CD4-positive, alpha-beta T cell treated with Interleukin-17A for 4 hours (primary cell): ENCODE results near the gene SPG21.

Source experiments
- DNase-seq: peaks from one replicate; pipeline ENCODE4 v3.0.0-alpha.2; 2020; ENCODE audit warnings: mixed read lengths

Gene SPG21

DNA sequence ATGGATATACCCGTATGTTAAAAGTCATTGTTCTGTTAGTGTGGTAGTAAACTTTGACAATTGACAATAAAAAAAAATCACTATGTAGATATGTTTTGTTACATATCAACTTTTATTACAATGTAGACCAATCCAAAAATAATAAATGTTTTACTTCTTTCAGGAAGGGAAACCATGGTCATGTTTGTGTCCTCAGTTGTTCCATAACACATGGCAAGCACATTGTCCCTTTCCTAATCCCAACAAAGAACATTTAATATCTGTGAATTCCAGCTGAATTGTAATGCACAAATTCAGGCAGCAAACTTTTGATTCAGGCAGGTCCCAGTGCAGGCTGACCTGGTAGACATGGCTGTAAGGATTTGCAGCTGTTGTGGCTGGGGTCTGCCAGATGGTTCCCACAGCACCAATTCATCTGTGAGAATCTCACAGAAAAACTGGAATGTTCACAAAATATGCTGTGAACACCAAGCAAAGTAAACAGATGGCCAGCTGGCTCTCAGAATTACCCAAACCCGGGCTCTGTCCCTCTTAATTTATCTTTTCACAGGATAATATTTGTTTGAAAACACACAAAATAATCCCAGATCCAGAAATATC lies 1.9 kb upstream of the SPG21 start:
- DNase-seq: no peak

DNA sequence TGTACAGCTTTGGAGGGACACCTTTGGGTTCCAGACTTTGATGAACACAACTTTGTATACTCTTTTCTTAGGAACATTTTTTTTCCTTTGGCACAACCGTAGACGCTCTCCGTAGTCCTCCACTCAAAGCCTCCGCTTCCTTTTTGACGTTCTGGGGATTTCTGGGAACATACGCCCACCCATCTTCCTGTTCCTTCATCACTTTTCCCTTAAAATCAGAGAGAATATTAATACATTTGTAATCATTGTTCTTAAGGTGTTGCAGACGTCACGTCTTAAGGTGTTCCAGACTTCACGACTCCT lies 405 bp upstream of the SPG21 start:
- DNase-seq: no peak

DNA sequence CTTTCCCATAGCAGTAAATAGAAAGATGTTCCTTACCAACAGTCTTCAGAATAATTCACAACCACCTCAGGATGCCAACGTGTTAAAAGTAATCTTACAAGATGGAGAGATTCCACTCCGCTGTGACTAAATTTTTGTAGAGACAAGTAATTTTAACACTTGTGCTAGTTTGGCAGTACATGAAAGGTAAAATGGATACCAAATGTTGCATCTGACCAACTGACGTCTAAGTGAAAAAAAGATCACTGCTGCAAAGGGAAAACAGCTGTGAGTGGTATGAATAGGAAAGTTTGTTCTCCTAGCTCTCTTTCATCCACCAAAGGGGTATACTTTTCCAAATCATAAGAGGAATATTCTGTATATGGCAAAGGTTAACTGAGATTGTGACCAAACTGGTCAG lies 2.6 kb downstream of the SPG21 start:
- DNase-seq: no peak

DNA sequence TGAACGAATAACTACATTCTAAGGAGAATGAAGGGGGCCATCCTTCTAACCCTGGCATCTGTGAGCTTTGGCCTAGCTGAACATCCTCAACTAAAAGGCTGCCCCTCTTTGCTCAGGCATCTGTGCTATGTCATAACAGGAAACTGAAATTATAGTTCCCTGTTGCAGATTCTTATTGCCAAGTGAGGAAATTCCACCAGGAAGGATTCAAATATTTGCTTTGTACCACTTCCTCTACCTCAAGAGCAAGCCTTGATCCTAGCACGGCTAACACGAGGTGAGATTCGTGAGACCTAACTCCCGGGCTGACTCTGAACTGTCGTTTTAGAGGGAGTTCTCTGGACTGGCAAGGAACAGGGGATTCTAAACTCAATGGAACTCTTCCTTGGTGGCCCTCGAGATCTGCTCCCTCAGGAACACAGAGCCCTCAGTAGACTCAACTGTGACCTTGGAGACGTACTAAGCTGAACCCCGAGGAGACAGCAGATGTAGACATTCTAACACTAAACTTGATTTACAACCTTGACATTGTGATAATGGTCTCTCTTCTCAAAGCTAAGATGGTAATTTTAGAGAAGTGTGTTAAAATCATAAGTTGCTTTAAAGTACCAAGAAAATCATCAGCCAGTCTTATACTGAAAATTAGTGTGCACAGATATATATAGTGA lies 4.2 kb downstream of the SPG21 start:
- DNase-seq: no peak

DNA sequence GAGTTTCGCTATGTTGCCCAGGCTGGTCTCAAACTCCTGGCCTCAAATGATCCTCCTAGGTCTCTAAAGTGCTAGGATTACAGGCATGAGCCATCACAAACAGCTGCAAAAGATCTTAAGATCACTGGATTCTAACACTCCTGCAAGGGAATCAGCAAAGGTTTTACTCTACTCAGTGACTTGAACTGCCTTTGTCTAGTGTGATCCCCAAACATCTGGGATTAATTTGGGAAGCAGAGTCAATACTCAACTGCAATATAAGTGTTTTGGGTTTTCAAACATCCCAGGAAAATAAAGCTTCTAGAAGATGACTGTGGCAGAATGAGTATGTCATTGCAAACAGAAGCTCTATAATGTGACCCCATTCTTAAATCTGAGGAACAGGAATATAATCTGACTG lies 7.2 kb downstream of the SPG21 start:
- DNase-seq: no peak

DNA sequence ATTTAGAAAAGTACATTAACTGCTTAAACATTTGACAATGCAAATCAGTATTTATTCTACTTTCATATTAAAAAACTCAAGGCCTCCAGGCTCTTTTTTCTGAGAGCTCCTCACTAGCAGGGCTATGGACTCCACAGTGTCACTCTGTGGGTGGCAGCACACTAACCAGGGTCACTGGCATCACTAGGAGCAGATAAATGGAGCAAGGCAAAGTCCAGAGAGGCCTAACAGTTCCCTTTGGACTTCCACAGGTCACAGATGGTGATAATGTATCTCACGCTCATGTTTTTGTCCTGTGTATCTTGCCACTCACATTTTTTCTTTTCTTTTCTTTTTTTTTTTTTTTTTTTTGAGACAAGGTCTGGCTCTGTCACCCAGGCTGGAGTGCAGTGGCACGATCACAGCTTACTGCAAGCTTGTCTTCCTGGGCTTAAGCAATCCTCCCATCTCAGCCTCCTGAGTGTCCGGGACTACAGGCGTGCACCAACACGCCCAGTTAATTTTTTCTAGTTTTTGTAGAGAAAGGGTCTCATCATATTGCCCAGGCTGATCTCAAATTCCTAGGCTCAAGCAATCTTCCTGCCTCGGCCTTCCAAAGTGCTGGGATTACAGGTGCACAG lies 7.8 kb downstream of the SPG21 start:
- no peak for DNase-seq

DNA sequence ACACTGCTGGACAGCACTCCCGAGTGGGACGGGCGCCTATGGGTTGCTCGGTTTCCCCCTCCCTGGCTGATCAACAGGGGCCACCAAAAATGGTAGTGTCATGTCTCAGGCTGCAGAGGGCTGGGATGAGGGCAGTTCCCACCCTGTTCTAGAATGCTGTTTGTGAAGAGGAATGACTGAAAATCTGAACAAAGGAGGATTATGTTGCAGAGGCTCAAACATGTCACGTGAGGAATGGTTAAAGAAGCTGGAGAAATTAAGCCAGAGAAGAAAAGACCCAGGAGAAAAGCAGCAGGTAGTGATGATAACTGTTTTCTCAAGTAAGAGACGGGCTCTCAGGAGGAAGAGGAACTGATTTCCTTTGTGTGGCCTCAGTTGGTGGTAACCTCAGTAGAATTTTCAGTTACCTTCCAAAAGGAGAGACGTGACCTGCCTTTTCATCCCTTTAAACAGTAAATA lies 10.4 kb downstream of the SPG21 start:
- DNase-seq: no peak

DNA sequence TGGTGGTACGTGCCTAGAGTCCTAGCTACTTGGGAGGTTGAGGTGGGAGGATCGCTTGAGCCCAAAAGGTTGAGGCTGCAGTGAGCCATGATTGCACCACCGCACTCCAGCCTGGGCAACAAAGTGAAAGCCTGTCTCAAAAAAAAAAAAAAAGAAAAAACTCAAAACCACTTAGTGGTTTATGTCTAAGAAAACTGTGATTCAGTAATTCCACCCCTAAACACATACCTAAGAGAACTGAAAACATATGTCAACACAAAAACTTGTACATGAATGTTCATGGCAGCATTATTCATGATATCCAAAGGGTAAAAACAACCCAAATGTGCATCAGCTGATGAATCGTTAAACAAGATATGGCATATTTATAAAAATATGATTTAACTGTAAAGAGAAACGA lies 14.3 kb downstream of the SPG21 start:
- no peak for DNase-seq

DNA sequence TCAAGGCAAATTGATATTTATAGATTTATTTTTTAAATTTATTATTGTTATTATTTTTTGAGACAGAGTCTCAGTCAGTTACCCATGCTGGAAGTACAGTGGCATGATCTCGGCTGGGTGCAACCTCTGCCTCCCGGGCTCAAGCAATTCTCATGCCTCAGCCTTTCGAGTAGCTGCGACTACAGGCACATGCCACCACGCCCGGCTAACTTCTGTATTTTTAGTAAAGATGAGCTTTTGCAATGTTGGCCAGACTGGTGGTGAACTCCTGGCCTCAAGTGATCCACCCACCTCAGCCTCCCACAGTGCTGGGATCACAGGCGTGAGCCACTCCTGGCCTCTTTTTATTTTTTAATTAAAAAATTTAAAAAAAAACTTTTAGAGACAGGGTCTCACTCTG lies 19.0 kb downstream of the SPG21 start:
- DNase-seq: no peak

DNA sequence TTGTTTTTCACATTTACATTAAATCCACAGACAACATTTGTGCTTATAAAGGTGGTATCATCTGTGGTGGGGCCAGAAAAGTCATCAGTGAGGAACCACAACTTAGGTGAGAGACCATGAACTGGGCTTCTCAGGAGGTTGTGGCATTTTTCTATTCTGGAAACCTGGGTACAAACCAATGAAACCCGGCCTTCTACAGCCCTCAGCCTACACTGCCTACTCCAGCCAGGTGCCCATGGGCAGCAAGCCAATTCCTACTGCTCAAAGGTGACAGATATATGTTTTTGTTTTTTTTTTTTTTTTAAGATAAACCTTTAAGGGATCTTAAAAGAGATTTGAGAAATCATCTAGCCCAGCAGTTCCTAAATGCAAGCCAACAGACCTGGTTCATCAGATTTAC lies 20.3 kb downstream of the SPG21 start:
- no peak for DNase-seq

DNA sequence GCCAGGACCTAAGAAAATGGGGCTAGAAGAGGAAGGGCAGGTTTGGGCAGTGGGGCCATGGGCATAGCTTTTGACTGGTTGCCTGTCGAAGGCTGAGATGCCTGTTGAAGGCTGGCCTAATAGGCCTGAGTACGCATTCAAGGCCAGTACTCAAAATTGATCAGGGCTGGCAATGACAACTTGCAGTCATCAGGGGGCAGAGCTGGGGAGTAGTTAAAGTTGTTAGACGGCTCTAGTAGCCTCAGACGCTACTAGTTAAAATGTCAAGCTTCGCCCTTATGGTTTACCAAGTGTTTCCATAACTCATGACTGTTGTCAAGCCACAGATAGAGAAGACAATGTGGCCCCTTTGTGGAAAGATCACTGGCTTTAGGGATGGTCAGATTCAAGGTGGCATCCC lies 28.7 kb downstream of the SPG21 start:
- DNase-seq: no peak

DNA sequence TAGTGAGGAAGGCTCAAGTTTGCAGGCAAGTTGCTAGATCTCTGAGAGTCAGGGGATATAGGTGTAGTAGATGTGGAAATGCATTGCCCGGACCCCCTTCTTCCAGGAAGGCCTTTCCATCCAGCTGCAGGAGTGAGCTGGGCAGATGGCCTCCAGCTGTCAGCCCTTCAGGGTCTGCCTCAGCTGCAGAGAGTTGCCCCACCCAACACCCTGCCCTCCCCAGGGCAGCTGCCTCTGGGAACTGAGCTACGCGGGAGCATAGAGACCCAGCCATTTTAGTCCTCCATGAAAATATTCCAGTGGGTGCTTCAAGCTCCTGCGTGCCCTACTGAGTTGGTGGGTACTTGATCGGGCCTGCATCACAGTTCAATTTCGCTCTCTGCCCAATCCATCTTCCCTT lies 29.6 kb downstream of the SPG21 start:
- DNase-seq: no peak

DNA sequence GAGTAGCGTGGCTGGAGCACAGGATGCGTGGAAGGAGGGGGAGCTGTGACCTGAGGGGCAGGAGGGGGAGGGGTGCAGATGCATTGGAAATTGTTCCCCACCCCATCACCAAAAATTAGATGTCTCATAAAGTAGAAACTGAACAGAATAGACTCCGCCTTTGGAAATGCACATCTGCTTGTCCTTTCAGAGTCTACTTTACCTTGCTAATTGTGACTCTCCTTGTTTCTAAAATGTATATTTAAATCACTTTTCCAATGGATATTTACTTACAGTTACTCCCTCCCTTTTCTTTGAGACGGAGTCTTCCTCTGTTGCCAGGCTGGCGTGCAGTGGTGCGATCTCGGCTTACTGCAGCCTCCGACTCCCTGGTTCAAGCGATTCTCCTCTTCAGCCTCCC lies 30.6 kb downstream of the SPG21 start:
- DNase-seq: no peak

DNA sequence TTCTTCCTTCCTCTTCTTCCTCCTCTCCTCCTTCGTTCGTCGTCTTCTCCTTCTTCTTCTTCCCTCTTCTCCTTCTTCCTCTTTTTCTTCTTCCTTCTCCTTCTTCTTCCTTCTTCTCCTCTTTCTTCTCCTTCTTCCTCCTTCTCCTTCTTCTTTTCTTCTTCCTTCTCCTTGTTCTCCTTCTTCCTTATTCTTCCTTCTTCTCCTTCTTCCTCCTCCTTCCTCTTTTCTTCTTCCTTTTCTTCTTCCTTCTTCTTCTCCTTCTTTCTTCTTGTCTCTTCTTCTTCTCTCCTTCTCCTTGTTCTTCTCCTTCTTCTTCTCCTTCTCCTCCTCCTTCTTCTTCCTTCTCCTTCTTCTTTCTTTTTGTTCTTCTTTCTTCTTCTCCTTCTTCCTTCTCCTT lies 35.3 kb downstream of the SPG21 start:
- no peak for DNase-seq

DNA sequence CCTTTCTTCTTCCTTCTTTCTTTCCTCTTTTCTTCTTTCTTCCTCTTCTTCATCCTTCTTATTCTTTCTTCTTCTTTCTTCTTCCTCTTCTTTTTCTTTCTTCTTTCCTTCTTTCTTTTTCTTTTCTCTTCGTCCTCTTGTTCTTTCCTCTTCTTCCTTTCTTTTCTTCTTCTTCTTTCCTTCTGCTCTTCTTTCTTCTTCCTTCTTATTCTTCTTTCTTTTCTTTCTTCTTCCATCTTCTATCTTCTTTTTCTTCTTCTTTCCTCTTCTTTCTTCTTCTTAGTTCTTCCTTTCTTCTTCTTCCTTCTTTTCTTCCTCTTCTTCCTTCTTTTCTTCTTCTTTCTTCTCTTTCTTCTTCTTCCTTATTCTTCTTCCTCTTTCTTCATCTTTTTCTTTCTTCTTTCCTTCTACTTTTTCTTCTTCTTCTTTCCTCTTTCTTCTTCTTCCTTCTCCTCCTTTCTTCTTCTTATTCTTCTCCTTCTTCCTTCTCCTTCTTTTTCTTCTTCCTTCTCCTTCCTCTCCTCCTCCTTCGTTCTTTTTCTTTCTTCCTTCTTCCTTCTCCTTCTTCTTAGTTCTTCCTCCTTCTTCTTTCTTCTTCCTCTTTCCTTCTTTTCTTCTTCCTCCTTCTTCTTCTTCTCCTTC lies 37.8 kb downstream of the SPG21 start:
- DNase-seq: no peak

DNA sequence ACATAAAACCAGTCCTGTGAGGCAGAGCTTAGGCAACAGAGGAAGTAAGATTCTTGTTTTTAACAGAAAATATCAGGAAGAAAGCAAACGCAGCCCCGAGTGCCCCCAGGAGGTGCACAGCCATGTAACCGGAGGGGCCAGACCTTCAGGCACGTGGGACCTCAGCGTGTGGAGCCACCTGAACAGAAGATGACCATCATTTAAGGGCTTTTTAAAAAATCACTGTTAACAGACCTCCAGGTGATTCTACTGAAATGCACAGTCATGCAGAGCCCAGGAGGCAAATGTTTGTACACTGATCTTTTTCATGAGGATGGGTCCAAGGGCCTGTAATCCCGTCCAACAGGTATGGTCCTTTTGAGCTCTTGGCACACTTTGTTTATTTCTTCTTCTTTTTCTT lies 38.8 kb downstream of the SPG21 start:
- no peak for DNase-seq

DNA sequence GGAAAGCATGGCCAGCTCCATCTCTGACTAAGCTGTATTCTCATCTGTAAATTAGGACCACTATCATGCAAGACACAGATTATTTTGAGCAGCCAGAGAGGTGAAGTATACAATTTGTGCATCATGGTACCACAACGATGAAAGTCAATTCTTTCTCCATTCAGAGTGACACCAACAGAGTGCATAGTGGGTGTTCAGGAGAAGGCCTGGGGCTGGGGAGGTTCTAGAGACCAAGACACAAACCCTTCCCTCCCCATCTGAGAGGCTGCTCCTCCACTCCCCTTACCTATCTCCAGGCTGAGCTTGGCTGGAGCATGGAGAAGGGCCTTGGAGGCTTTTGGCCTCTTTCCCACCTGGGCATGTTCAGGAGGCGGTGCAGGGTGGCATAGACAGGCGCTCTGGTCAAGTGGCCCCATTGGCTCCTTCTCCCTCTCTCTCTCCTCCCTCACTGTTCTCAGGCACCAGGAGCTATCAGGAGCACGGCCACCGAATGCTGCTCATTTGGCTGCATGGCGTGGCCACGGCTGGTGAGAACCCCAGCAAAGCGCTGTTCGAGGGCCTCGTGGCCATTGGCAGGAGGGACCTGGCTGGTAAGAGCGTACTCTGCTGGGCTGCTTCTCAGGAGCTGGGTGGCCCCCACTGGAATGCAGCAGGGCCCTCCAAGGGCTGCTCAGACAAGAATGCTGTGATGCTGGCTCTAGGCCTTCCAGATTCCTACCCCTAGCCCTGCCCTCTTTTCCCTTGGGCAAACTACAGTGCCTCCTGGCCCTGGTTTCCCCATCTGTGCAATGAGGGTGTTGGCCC lies 40.1 kb downstream of the SPG21 start:
- no peak for DNase-seq

DNA sequence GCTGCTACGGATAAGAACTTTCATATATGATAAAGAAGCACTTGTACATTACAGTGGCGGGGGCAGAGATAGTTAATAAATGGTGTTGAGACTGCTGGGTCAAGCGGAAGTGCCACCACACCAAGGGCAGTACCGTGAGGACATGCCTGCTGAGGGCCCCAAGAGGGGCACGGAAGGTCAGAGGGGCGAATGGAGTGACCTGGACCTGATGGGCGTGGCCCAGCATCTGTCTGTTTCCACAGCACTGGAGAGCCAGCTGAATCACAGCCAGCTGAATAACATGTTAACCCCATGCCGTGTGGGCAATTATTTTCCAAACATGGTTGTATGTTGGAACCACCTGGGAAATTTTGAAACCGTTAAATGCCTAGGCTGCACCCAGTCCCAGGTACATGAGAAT lies 40.8 kb downstream of the SPG21 start:
- DNase-seq: no peak

DNA sequence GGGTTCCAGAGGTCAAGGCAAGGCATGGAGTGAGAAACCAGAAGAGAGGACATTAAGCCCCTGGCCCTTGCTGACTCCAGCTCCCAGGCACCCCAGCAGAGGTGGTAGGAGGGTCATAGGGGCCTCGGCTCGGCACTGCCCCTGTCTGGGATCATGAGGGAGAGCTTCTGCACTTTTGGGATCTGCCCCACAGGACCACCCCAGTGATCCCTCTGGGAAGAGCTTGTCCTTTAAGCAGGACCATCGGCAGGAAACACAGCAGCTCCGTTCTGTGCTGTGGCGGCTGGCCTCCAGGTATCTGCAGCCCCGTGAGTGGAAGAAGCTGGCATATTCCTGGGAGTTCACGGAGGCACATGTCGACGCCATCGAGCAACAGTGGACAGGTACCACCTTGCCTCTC lies 42.5 kb downstream of the SPG21 start:
- no peak for DNase-seq

DNA sequence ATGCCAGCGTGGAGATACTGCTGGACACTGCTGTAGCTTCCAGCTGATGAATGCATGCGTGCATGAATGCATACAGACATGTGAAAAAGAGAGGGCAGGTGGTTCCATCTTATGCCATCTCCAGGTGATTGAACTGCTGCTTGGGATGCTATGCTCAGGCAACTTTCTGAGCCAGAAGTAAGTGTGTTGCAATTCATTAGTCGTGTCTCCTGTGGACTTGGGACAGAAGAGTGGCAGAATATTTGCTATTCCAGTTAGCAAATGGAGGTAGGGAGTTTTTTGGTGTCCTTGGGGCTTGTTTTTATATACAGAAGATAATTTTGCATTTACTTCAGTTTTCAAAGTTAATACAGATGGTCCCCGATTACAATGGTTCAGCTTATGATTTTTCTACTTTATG lies 44.8 kb downstream of the SPG21 start:
- no peak for DNase-seq

DNA sequence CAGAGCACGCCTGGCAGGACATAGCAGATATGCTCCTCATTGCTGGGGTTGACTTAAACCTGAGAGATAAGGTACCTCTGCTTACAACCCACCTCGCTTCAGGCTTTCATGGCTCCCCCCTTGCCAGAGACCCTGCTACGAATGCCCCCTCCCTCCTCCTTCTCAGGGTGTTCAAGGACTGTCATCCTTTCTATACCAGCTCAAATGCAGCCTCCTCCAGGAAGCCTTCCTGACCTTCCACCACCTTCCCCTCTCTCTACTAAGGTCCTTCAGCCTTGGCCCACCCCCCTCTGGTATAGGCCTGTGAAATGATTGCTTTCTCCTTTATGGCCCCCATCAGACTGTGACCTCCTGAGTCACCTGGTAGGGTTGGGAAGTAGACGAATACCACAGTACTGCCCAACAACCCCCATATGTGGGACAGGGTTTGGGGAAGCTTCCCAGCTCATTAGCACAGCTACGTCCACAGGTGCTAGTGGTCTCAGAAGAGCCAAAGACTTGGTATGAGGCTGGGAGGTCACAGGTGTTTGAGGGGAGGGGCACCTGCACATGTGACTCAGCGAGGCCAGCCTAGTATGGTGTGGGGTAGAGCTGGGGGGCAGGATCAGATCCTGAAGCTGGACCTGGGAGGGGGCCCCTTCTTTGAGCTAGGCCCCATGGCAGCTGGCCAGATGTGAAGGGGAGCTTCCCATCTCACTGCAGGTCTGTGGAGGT lies 46.0 kb downstream of the SPG21 start:
- DNase-seq: no peak

DNA sequence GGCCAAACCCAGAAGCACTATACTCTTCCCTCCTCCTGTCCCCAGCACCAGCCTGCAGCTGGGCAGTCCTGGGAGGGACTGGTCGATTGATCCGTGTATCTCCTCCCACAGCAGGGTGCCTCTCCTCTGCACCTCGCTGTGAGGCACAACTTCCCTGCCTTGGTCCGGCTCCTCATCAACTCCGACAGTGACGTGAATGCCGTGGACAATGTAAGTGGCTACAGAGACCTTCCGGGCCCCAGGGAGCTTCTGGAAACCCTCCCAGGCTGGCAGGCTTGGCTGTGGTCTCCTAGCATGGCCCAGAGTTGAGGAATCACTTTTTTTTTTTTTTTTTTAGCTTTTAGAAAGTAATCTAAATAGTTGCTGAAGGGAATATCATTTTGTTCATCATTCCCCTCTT lies 47.4 kb downstream of the SPG21 start:
- DNase-seq: no peak

DNA sequence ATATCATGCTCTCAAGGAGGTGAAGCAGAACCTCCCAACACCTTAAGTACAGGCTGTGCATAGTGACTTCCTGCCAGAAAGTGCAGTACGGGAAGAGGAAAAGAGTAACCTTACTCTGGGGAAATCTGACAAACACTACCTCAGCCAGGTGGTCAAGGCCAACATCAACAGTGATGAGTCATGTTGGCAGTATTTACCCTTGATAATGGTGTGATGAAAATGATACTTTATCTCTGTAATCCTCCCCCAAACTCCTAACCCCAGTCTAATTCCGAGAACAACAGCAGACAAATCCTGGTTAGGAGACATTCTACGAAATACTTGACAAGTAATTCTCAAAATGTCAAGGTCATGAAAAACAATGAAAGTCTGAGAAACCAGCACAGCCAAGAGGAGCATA lies 51.5 kb downstream of the SPG21 start:
- DNase-seq: no peak
